NK-92 (cell line): ENCODE data around the gene CBS.
"Not testable (repeated sequence)": the region's sequence is repeated elsewhere in the genome, so short reads cannot be mapped to it uniquely, and the experiment has no call there.

Source experiments
- DNase-seq: peaks from one replicate; lab custom pipeline; 2025; ENCODE audit not compliant: unreplicated experiment; lab: John Stamatoyannopoulos, UW

The CBS gene

DNA sequence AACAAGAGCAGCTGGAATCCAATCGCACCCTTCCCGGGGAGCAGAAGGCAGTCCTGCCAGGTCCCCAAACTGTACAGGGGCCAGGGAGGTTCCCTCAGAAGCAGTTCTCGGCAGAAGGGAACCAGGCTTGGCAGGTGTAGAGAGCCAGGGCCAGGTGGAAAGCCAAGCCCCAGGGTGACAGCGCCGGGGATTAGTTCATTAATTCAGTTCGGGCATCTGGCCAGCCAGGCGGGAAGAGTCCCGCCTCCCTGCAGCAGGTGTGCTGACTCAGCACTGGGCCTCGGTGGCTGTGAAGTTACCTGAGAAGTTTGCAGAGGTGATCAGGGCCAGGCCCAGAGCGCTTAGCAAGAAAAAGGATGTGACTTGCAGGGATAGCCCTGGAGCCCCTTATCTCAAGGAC is 6.0 kb downstream of the CBS start:
- DNase-seq: not testable (repeated sequence)

DNA sequence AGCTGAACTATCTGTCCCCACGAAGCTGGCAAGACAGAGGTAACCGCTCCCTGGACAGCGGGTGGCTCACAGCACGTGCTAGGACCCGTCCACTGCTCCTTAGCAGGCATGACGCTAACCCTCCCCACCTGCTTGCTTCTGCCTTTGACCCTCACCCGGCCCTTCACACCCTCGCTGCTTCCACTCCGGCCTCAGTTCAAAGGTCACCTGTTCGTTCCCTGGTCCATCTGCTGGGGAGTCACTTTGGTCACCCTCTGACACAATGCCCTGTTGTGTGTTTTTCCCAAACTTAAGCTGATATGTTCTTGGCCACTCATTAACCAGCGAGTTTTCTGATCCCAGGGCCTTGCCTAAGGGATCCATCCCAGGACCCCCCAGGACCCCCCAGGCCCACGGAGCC is 7.6 kb downstream of the CBS start:
- not testable (repeated sequence) for DNase-seq

DNA sequence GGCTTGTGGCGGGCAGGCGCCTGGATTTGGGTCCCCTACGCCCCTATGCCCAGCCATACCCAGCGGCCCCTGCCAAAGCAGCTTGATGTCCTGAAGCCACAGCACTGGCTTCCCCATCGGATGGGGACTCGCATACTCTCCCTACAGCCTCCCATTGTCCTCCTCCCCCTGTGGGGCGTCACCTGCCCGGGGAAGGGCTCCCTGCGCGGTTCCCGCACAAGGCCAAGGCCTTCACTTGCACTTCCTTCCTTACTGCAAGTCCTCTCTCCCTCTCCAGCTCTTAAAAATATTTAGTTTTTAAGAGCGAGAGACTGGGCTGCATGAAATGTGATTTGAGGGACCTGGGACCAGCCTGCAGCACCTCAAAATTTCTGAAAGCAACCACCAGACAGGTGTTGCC is 8.9 kb downstream of the CBS start:
- not testable (repeated sequence) for DNase-seq

DNA sequence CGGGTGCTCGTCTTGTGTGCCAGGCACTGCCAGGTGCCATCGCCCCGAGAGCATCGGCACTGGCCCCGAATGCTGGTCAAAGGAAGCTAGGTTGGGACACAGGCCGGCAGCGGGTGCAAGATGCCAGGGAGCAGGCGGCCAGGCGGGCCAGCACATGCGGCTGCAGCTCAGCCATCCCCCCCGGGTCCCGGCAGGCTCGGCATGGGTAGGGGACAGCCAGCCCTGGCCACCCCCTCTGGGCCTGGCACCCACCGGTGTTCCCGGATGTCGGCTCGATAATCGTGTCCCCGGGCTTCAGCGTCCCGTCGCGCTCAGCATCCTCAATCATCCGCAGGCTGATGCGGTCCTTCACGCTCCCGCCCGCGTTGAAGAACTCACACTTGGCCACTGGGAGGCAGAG is 9.6 kb downstream of the CBS start:
- DNase-seq: not testable (repeated sequence)

DNA sequence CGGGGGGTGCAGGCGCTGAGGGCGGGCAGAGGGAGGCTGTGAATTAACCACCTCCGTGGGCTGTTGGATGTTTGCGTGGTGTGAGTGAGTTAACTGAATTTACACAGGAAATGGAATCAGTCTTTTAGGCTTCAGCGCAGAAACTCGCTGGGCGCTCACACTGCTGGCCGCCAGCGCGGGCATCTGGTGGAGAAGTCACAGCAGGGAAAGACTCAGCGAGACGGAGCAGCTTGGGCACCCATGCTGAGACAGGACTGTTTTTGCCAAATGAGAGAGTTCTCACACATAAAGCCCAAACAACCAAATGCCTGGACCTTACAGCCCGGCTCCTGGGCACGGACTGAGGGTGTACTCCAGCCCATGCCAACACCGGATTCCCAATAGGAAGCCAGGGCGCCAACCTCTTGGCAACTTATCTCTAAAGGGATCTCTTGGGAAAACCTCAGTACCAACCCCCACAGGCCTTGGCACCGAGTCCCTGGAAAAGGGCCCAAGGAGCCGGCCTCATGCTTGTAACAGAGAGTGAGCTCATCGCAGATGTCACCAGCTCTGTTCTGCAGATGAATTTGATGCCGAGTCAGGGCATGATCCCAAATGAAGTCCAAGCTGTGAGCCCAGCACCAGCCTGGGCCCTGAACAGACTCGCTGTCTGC is 11.2 kb downstream of the CBS start:
- not testable (repeated sequence) for DNase-seq

DNA sequence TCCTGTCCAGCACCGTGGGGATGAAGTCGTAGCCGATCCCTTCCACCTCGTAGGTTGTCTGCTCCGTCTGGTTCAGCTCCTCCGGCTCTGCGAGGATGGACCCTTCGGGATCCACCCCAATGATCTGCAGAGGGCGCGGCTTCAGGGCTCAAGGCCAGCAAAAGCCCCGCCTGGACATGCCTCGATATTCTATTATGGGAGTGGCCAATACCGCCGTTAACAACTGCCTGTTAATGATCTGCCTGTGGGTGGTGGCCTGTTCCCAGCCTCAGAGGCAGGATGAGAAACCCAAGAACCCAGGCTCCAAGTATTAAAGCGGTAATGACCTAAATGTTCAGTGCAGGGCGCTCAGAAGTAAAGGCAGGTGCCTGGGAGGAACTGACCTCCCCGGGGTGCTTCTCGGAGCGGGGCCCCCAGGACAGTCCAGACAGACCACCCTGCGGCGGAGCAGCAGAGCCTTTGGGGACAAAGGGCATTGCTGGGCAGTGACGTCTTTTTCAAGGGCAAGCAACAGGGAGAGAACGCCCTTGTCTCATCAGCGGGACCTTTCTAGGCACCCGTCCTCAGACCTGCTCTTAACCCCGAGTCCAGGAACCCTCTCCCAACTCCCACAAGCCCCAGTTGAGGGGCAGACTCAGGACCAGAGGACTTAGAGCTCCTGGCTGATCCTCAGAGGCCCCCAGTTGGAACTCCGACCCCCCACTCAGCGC is 12.5 kb downstream of the CBS start:
- DNase-seq: not testable (repeated sequence)

DNA sequence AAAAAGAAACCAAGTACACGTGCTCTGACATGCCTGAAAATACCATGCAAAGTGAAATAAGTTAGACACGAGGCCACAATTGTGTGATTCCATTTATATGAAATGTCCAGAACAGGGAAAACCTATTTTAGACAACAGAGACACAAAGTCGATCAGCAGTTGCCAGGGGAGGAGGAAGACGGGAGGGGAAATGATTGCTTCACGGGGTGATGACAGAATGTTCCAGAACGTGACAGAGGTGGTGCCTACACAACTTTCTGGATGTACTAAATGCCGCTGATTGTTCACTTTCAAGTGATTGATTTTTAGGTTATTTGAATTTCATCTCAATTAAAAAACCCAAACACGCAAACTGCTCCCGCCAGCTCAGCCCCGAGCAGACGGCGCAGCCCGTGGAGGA is 22.5 kb downstream of the CBS start:
- not testable (repeated sequence) for DNase-seq

DNA sequence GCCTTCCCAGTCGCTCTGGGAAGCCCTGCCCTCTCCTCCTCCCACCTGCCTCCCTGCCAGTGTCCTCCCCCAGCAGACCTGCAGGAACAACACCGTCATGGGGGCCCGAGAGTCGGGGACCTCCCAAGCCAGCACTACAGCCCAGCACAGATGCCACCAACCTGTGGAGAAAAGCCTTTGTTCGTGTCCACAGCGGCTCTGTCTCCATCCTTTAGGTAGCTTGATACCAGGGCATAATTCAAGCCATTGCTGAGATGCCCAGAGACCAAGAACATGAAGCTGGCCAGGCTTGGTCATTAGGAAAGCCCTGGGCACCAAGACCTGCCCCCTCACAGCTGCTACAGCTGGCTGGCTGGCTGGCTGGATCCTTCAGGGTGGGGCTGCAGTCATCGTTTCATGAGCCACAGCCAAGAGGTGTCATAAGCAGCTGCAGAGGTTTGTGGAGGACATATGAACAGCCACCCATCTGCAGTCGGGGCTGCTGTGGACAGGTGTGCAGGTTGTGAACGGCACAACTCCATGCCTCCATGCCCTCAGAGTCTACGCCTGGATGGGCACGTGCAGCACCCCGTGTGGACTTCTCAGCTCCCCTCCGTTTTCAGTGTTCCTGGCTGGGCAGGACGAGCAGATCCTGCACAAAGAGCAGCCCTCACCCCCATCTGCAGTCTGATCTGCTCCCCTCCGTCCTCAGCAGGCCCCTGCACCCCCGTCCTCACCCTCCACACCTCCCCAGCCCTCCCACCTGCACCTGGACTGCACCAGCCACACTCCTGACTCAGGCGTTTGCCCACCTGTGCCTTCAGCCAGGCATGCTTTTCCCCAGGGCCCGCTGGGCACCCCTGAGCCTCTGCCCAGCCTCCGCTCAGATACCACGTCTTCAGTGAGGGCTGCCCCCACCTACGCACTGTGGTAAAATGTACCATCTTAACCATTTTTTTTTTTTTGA is 29.5 kb downstream of the CBS start:
- DNase-seq: not testable (repeated sequence)

DNA sequence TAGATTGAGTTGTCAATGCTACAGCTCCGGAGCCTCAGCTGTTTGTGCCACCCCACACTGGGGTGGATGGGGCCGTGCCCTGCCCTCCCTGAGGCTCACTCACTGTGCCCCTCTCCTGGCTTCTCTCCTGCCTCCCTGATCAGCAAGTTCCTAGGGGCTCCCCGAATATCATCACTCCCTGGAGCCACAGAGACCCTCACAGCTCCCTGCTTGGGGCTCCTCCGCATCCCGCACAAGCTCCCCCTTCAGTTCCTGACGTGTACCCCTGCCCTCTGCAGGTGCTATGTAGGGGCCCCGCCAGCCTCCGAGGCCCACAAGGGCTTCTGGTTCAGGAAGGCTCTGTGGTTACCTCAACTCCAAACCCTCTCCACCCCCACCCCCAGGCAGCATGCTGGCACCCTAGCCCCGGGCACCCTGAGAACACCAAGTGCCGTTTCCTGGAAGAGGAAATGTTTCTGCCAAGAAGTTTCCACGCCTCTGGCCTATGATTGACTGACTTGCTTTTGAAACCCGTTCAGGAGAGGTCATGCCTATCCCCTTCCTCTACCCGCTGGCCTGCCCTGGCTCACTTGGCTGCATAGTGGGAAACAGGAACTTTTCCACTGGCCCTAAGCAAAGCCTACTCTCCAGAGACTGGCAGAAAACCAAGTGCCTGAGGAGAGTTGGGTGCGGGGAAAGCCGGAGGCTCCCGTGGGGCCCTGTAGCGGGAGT is 30.3 kb downstream of the CBS start:
- DNase-seq: not testable (repeated sequence)

DNA sequence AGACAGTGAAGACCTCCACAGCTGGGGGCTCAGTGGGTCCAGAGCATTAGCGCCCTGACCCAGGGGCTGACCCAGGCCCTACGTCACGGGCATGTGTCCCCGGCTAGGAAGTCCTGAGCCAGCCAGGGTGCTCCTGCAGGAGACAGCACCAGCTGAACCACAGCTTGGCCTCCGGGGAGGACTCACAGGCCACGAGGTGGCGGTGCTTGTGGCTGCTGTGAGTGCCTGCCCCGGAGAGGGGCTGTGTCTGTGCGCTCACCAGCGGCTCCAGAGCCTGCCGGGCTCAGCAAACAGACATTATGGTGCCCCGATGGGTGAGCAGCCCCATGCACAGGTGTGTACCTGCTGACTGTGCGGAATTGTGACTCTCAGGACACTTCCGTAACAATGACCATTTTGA is 31.1 kb downstream of the CBS start:
- DNase-seq: not testable (repeated sequence)

DNA sequence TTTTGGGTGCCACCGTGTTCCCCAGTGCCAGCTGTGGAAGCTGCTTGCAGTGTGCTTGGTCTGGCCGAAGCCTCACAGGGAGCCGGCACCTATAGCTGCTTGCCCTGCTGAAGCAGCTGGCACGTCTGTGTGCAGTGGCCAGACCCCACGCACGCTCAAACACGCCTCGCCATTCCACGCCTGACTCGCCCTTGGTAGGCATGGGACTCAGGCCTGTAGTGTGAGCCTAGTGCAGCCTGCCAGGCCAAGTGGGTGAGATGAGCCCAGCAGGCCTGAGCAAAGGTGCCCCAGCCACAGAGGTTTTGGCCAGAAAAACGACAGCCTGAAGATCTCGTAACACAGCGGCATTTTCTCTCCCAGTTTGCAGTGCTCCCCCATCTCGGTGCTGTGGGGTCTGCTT is 32.3 kb downstream of the CBS start:
- not testable (repeated sequence) for DNase-seq

DNA sequence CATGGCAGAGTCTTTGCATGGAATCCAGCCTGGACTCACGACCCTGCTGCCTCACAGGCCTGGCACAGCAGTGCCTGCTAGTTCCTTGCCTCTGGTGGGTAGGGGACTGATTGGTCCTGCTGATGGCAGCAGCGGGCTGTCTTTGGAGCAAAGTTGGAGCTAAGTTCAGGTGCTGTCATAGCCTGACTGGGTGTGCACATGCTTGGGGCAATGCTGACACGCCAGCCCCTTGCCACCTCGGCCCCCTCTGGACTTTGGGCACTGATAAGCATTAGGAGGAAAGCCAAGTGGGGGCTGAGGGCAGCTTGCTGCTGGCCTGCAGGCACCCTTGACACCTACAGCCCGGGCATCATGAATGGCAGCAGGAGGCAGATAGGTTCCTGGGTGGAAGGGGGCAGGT is 33.5 kb downstream of the CBS start:
- DNase-seq: not testable (repeated sequence)

DNA sequence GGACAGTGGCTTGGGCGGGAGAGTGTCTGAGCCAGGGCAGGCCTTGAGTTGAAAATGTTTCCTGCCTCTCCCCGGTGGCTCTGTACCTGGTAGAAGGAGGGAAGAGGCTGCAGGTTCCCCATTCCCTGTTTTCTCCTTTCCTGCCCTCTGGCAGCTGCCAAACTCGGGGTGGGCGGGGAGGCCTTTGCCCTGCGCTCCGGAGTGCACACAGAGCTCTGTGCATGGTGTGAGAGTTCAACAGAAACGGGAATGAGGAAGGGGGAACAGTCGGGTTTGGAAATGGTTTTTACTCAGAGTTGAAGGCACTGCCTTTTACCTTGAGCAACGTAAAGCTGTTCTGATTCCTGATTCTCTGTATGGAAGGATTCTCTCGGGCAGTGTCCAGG is 37.0 kb downstream of the CBS start:
- DNase-seq: not testable (repeated sequence)

DNA sequence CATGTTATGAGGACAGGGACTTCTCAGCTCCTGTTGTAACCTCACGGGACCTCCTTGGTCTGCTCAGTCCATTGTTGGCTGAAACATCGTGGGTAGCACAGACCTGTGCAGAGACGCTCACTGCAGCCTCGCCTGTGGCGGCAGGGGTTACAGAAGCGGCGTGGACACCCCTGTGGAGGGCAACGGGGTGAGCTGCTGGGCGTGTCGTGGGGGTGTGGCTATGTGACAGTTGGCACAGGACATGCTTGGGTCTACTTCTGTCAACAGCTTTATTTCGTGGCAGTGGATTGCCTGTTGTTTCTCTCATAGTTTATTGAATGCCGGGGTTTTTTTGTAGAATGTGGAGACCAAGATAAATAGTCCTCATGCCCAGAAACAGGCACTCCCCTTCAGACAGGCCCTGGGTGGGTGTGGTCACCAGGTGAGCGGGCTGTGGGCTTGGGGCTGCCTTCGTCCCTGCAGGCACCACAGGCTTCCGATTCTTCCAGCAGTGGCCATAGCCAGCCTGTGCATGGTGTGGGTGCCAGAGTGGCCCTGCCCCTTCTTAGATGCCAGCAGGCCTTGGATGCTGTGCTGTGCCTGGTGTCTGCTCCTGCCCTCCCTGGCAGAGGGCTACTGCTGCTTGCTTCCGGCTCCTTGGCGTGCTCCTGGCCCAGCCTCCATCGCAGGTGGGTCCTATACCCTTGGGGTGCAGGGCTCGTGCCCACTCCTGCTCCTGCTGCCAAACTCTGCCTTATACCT is 37.5 kb downstream of the CBS start:
- DNase-seq: not testable (repeated sequence)

DNA sequence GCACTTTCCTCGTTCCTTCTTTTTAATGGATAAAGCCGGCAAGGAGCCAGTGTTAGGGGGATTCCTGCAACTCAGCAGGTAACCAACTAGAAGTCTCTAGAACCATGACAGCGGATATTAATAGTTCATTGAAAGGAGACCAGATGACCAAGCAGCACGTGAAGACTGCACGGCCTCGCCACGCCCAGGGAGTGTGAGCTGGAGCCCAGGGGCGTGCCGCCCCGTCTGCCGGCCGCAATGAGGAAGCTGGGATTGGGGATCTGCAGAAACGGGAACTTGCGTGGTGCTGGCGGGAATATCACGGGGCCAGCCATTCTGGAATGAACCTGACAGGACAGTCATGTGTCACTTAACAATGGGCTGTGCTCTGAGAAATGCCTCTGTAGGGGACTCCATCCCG is 38.7 kb downstream of the CBS start:
- DNase-seq: not testable (repeated sequence)

DNA sequence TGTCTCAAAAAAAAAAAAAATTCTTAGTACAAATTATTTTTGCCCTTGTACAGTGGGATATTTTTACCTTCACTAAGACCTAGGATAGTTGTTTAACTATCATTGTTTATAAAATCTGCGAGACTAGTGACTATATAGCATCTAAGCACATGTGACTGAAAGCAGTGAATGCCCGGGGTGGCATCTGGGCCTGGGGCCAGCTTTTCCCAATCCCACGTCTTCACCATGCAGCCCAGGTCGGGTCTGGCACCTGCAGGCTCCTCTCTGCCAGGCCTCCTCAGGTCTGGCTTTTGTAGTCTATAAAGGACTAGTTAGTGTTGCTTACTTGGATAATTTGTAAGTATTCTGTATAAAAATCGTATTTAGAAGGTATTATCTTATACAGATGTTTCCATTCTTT is 40.8 kb downstream of the CBS start:
- DNase-seq: no peak

DNA sequence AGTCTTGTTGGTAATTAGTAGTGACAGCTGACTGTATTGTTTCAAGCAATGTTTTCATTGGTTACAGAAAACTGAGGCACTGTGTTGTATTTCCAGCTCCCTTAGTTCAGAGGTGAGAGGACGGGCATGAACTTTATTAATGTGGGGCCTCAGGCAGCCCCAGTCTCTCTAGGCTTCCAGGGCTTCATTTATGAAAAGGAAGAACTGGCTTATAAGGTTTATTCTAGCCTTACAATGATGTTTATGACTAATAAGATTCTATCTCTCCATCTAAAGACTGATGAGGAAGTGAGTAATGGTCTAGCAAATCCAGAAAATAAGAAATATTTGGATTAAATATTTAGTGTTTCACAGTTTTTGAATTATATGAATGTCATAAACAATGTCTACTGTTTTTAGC is 41.5 kb downstream of the CBS start:
- DNase-seq: no peak

DNA sequence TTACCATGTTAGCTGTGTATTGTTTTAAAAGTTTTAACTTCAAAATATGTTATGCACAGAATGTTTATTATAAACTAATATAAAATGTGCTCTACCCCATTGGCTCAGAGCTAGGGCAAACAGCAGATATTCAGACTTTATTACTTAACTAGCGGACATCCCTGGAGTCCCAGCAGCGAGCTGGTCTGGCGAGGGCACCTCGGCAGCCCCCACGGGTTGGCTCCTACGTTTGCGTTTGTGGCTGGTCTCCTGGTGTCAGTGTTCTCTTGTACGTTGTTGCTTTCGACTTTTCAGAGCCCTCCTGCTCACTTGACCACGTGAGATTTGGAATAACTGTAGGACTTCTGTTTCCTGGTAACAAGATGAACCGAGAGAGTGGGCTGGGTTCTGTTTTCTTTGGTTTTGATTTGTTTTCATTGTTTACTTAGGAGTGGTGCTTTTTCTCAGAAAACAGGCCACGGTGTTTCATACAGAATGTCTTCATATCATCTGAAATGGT is 44.5 kb downstream of the CBS start:
- no peak for DNase-seq

DNA sequence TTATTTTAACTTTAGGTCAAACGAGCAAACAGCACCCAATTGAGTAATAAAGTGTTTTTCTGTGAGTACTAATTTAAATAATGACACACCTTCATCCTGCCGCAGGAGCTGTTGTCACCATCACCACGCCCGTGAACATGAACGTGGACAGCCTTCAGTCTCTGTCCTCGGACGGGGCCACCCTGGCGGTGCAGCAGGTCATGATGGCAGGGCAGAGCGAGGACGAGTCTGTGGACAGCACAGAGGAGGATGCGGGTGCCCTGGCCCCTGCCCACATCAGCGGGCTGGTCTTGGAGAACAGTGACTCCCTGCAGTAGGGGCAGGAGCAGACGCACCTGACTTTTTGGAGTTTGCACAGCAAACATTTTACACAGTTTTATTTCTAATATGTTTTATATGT is 45.9 kb downstream of the CBS start:
- no peak for DNase-seq
